Ascending aorta (tissue), 2 donors: ENCODE results near the gene PPIL1. TPM values are rescaled to one million over a fixed set of nuclear protein-coding genes. Genes with fewer than 3 reads are reported as not detected.

Experiments used
- DNase-seq, 2 donors: peaks; one replicate each; pipeline ENCODE4 v3.0.0-alpha.2; 2019; ENCODE audit warnings: low spot score in 2 of 2
- H3K27ac ChIP-seq, 2 donors: fragments of 200-600 bp; sonication (generic); one replicate each; pipeline ENCODE4 v1.5.1; 2016 to 2017; ENCODE audit warnings: mild to moderate bottlenecking in 1 of 2
- H3K27me3 ChIP-seq: fragments of 200-600 bp; sonication (generic); one replicate; pipeline ENCODE4 v1.5.1; 2017
- H3K36me3 ChIP-seq, 2 donors: fragments of 200-600 bp; sonication (generic); one replicate each; pipeline ENCODE4 v1.5.1; 2016
- H3K4me1 ChIP-seq, 2 donors: fragments of 200-600 bp; sonication (generic); one replicate each; pipeline ENCODE4 v1.5.1; 2016 to 2017; ENCODE audit warnings: mild to moderate bottlenecking in 1 of 2
- H3K4me3 ChIP-seq, 2 donors: fragments of 200-600 bp; sonication (generic); one replicate each; pipeline ENCODE4 v1.5.1; 2016 to 2017; ENCODE audit warnings: mild to moderate bottlenecking in 1 of 2
- H3K9me3 ChIP-seq, 2 donors: fragments of 200-600 bp; sonication (generic); one replicate each; pipeline ENCODE4 v1.5.1; 2016
- intact Hi-C: fragments of 100-400 bp; cut with DNase I; formaldehyde crosslinking; loops from one replicate; pipeline ENCODE4 v1.15.1; 2023
- total RNA-seq: library from RNA; depleted of rRNA; stranded (reverse); fragments of >200 nt; gene quantifications from one replicate; pipeline ENCODE4 v1.1.0, GENCODE V29; 2016
- TF ChIP-seq, protein P1 (sequence below), 3 experiments: fragments of 200-600 bp in 2 of 3; fragments of 450-650 bp in 1 of 3; sonication (generic) in 2 of 3; IDR thresholded peaks; one replicate each; pipeline ENCODE4 v1.5.1; 2016 to 2019; ENCODE audit warnings: antibody characterized with exemption in 3 of 3, mild to moderate bottlenecking in 1 of 3, moderate library complexity in 1 of 3

The PPIL1 gene
- total RNA-seq, 1 donor from 2014 or later, result 24.2 TPM

DNA sequence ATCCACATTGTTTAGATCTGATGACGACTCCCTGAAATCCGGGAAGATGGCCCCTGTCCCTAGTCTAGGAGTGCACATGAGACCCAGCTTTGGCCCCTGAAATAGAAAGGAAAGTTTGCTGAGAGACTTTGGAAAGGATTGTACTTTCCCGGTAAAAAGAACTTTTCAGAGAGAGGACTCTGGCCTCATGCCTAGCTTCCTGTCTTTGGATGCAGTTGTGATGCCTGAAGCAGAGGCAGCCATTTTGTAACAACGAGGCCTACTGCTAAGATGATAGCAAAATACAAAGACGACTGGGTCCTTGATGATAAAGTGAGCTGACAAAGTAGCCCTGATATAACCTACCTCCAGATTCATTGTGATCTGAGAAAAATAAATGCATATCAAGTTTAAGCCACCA, 42.3 kb downstream of the PPIL1 start:
- peaks cover 4 to 11% of the 10 kb centered on the region in 2 donors for H3K4me1 ChIP-seq
- H3K9me3 ChIP-seq, result no peaks in the 10 kb centered on the region
- H3K4me3 ChIP-seq, result no peak overlapping the region
- no peaks in the 10 kb centered on the region for H3K36me3 ChIP-seq
- intact Hi-C loops, result no loop called here
- no peak overlapping the region for H3K27ac ChIP-seq
- H3K27me3 ChIP-seq, result no peaks in the 10 kb centered on the region
- TF ChIP-seq, protein P1, sequence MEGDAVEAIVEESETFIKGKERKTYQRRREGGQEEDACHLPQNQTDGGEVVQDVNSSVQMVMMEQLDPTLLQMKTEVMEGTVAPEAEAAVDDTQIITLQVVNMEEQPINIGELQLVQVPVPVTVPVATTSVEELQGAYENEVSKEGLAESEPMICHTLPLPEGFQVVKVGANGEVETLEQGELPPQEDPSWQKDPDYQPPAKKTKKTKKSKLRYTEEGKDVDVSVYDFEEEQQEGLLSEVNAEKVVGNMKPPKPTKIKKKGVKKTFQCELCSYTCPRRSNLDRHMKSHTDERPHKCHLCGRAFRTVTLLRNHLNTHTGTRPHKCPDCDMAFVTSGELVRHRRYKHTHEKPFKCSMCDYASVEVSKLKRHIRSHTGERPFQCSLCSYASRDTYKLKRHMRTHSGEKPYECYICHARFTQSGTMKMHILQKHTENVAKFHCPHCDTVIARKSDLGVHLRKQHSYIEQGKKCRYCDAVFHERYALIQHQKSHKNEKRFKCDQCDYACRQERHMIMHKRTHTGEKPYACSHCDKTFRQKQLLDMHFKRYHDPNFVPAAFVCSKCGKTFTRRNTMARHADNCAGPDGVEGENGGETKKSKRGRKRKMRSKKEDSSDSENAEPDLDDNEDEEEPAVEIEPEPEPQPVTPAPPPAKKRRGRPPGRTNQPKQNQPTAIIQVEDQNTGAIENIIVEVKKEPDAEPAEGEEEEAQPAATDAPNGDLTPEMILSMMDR (IDR thresholded peaks at IDR 0.05), result no peak
- DNase-seq, result no peak

DNA sequence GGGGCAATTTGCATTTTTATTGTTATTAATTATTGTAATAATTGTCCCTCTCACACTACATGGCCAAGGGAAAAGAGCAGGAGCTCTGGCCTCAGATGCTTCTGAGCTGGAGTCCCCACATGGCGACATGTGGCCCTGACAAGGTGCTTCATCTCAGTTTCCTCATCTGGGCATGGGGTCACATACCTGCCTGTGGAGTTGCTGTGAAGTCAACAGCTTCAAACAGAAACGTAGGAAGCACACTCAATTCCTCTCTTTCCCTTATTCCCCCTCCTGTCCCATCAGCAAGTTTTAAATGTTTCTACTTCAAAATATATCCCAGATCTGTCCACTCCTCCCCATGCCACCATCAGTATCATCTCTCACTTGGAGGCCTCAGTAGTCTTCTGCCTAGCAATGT, 44.0 kb downstream of the PPIL1 start:
- Histone ChIP-seq H3K27ac (no peak overlapping the region), H3K9me3 (no peaks in the 10 kb centered on the region), H3K4me3 (peak overlapping the region in 1 of 2 donors; percentile 27), H3K4me1 (peaks cover 4 to 13% of the 10 kb centered on the region in 2 donors), H3K36me3 (no peaks in the 10 kb centered on the region), H3K27me3 (no peaks in the 10 kb centered on the region)
- TF ChIP-seq, protein P1 (IDR thresholded peaks at IDR 0.05), result no peak
- intact Hi-C loops, result no loop called here
- DNase-seq, result no peak

DNA sequence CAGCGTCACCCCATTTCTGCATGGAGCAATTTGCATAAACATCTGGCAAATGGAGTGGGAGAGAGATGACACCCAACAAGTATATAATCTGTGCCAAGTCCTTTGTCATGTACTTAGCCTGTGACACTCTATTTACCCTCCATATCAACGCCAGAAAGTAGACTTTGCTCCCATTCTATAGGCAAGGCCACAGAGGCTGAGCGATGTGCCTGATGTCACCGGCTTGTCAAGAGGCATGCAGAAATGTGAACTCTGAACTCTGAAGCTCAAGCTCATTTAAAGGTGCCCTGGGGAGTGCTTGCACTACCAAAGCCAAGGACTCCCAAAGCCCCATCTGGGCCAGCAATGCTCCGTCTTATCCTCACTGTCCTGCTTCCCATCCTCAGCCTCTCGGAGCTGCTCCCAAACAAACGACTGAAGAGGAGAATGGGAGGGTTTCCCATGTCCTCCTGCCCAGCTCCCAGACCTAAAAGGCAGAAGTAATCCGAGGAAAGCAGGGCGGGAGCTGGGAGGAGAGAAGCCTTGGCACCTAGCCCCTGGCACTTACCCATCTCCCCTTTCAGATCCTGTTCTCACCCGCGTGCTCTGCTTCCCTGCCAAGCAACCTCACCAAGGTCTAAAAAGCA, 44.6 kb downstream of the PPIL1 start:
- no peaks in the 10 kb centered on the region for H3K36me3 ChIP-seq
- H3K9me3 ChIP-seq, result no peaks in the 10 kb centered on the region
- peak overlapping the region in 1 of 2 donors; percentile 27 for H3K4me3 ChIP-seq
- no peaks in the 10 kb centered on the region for H3K27me3 ChIP-seq
- H3K27ac ChIP-seq, result no peak overlapping the region
- TF ChIP-seq, protein P1 (IDR thresholded peaks at IDR 0.05), result no peak
- intact Hi-C loops, result no loop called here
- peak in 1 of 2 donors; percentile 74 for DNase-seq
- H3K4me1 ChIP-seq, result peaks cover 4 to 13% of the 10 kb centered on the region in 2 donors

- Histone ChIP-seq H3K27ac (peak overlapping the region in 1 of 2 donors; percentile 38), H3K27me3 (no peaks in the 10 kb centered on the region), H3K36me3 (no peaks in the 10 kb centered on the region), H3K9me3 (no peaks in the 10 kb centered on the region), H3K4me3 (no peak overlapping the region), H3K4me1 (peaks cover 4 to 13% of the 10 kb centered on the region in 2 donors)
- TF ChIP-seq, protein P1 (IDR thresholded peaks at IDR 0.05), result no peak
- DNase-seq, result no peak
- intact Hi-C loops, result no loop called here
These were observed 47.1 kb downstream of the PPIL1 start for GRCh38 chr6:36827261-36828079.

DNA sequence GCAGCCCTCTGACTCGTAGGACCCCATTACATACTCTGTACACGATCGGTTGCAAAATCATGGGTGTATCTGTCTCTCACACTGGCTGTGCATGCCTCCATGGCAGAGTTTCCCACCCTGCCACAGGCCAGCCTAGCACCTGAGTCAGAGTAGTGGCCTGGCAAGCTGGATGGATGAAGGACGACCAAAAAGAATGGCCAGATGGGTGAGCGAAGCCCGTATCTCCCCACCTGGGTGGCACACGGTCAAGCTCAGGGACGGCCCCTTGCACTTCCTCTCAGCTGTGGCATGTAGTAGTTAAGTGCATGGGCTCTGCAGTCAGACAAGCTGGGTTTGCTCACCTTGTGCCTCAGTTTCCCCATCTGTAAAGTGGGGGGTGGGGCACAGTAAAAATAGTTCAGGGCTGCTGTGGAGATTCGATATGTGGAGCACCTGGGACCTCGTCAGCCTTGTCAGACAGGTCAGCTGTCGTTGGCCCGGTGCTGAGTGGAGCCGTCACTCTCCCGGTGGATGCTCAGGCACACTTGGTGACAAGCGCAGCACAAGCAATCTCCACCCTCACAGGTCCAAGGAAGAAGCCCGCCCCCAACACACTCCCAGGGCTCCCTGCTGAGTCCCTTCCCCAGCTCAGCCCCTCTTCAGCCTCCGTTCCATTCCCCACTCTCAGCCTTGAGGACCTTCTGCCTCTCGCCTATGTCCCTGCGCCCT, 47.9 kb downstream of the PPIL1 start:
- peak overlapping the region in 1 of 2 donors; percentile 38 for H3K27ac ChIP-seq
- H3K9me3 ChIP-seq, result no peaks in the 10 kb centered on the region
- no peaks in the 10 kb centered on the region for H3K27me3 ChIP-seq
- H3K36me3 ChIP-seq, result no peaks in the 10 kb centered on the region
- intact Hi-C loops, result no loop called here
- no peak for DNase-seq
- no peak overlapping the region for H3K4me3 ChIP-seq
- peaks cover 4 to 13% of the 10 kb centered on the region in 2 donors for H3K4me1 ChIP-seq
- TF ChIP-seq, protein P1 (IDR thresholded peaks at IDR 0.05), result no peak
